IPS-NIHi7 (cell line): Measurements from ENCODE around the gene YAP1.

Experiments
- DNase-seq: peaks from one replicate; pipeline ENCODE4 v3.0.0; 2012; ENCODE audit warnings: mixed read lengths; ENCODE audit errors: extremely low spot score

The YAP1 gene

GRCh38 chr11:102117472-102118113 lies 7.3 kb downstream of the YAP1 start:
- DNase-seq = no peak

DNA sequence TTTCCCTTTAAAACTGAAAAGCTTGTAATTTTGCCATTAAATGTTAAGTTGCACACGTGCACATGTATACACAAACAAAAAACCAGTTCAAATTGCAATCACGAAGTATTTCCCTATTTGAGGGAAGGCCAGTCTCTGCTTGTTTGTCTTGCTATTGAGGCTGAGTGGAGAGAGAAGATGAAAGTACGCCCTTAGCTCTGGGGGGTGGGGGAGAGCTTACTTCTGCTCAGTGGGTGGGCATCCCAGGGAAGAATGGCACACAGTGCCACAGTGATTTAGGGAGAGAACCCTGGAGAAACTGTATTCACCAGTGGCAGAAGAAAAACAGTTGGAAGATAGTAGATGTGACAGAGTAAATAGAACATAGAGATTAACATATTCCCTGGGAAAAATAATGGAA lies 8.7 kb downstream of the YAP1 start:
- DNase-seq = peak; percentile 19

DNA sequence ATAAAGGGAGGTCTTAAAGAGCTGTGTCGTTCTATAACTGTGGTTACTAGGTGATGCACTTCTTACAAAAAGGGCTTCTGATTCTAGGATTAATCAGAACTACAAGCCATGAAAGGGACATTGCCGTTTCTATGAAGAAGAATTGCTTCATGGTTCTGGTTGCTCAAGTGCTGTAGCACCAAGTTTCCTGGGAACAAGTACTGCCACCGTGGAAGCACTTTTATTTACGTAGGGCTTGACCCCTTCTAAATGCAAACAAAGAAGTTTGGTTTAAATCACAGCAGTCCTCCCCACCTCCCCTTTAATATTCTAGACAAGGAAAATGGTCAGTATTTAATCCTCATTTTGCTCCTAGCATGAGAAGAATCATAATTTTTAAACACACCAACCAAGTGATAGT lies 9.8 kb downstream of the YAP1 start:
- DNase-seq = no peak

DNA sequence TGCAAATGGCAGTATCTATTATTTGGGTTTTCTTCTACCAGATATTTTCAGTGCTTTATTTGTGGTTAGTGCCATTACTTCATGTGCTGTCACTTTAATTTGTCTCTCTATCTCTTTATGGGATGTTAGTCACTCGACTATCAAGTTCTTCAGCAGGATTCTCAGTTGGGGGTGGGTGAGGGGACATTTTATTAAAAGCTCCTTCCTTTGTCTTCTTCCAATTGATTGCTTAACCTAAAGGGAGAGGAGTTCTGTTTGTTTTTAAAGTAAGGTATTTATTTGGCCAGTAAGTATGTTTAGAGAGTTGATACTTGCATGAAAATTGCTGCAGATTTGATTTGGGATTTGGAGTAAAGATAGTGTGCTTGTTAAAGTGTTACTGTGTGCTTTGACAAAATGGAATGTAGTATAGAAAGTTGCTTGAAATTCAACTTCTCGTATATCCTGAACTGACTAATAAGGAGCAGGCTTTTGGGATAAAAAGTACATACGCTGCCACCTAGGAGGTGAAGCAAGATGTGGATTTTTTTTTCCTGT lies 10.3 kb downstream of the YAP1 start:
- no peak for DNase-seq

DNA sequence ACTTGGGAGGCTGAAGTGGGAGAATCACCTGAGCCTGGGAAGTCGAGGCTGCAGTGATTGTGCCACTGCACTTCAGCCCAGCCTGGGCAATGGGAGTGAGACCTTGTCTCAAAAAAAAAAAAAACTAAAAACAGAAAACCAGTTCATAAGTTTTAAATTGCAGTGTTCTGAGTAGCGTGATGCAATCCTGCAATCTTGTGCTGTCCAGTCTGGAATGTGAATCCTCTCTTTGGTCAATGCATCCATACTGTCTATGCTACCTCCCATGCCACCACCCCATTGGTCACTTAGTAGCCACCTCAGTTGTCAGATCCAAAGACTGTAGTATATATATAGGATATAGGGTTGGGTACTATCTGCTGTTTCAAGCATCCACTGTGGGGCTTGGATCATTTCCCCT lies 11.1 kb downstream of the YAP1 start:
- no peak for DNase-seq

- no peak for DNase-seq
These were observed 24.4 kb downstream of the YAP1 start for GRCh38 chr11:102134597-102134996.

- no peak for DNase-seq
These were observed 25.0 kb downstream of the YAP1 start for GRCh38 chr11:102135256-102135655.

DNA sequence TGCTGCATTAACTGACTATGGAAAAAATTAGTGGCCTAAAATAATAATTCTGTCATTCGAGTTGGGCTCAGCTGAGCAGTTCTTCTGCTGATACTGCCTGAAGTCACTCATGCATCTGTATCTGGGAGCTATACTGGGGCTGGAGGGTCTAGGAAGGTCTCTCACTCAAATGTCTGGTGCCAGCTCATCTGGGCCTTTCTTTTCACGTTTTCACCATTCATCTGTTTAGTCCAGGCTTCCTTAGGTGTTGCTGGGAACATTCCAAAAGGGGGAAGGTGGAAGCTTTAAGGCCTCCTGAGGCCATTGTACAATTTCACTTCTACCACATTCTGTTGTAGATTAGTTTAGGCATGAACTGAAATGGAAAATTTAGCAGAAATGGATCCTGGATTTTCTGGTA lies 28.0 kb downstream of the YAP1 start:
- no peak for DNase-seq

DNA sequence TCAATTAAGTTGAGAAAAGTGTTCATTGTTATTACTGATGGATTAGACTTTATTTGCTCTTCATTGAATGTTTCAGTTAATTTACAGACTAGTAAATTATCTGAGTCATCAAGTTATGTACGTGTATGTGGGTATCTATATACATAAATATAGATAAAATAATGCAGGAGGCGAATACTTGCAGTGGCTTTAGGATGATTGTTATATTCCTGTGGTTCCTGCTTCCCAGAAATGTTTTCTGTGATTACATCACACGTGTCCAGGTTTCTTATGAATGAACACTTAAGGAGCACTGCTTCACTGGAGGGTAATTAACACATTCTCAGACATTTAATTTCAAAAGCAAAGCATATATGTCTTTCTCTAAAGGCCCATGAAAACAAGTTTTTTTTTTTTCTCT lies 28.4 kb downstream of the YAP1 start:
- DNase-seq = no peak

DNA sequence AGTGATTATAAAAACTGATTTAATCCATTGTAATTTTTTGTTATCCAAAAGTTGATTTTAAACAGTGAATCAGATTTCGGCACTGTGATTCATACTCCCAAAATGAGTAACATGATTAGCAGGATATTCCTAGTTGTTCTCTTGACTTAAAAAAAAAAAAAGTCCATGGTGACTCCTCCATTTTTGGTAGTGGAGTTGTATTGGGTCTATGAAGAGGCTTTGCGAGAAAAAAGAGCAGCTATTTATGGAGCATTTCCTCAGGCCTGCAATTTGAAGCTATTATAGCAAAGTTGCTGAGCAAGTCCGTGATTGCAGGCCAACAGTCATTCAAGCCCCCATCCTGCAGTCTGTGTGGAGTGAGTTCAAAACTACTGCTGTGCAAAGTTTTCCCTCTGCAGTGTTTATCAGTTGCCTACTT lies 28.8 kb downstream of the YAP1 start:
- DNase-seq = no peak

- no peak for DNase-seq
These were observed 32.1 kb downstream of the YAP1 start for GRCh38 chr11:102142333-102142732.

DNA sequence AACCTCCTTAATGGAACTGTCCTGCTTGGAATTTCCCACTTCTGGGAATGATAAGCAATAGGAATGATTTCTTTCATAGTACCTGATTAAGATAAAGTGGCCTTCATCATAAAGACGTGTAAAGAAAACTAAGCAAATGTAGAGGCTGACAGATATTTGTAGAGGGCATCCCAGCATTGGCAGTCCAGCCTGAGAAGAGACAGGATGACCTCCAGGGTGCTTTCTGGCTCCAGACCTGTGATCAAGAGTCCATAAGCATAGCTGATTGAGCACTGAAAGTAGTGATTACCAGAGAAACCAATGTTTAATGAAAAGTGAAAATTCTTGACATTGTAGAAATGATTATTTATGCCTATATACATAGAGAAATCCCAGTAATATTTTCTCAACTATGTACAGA lies 33.6 kb downstream of the YAP1 start:
- no peak for DNase-seq

GRCh38 chr11:102144357-102145355 lies 34.4 kb downstream of the YAP1 start:
- no peak for DNase-seq

DNA sequence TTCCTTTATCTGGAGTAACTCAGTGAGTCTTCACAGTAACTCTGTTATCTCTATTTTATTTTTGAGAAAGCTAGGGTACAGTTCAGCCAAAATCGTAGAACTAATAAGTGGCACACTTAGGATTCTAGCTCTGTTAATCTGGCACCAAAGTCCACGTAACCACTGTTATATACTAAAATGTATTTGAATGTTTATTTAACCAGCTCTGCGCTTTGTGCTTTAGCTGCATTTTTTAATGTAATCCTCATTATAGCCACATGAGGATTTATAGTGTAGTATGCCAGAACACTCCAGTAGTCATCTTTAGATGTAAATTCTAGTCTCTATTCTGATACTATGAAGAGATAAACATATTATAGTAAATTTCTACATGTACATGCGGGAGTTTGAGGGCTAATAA lies 36.8 kb downstream of the YAP1 start:
- no peak for DNase-seq

- no peak for DNase-seq
These were observed 37.4 kb downstream of the YAP1 start for GRCh38 chr11:102147632-102148031.

- no peak for DNase-seq
These were observed 37.8 kb downstream of the YAP1 start for GRCh38 chr11:102148059-102148458.

GRCh38 chr11:102151784-102152525 lies 41.7 kb downstream of the YAP1 start:
- no peak for DNase-seq

DNA sequence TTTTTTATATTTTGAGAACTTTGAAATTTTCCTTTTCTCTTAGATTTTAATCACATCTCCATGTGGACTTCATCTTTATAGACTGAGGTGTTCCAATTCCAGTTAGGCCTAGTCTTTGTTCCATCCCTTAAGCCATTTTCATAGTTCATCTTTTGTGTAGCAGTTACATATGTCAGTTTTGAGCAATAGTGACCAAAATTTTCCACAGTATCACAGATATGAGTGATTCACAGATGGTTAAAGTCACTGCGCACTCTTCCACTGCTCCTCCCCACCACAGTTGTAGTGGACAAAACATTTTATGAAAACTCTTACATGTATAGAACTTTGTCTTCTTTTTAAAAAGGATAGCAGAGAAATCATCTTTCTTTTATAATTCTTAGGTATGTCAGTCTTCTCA lies 42.8 kb downstream of the YAP1 start:
- DNase-seq = no peak

DNA sequence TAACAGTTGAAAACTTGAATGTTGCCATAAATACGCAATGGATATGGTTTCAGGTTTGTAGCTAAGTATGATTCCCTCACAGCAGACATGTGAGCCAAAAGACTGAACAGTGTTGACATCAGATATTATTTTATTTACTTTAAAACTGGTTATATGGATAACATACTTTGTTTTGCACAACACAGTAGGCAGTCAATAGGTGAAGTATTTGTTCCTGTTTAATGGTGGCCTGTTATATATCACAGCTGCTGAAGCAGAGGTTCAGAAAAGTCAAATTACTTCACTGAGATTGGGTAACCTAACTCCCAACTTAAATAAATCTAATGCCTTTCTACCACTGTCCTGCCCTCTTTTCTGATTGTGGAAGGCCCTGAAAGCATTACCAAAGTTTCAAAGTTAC lies 44.6 kb downstream of the YAP1 start:
- no peak for DNase-seq

- no peak for DNase-seq
These were observed 45.4 kb downstream of the YAP1 start for GRCh38 chr11:102155676-102156075.

DNA sequence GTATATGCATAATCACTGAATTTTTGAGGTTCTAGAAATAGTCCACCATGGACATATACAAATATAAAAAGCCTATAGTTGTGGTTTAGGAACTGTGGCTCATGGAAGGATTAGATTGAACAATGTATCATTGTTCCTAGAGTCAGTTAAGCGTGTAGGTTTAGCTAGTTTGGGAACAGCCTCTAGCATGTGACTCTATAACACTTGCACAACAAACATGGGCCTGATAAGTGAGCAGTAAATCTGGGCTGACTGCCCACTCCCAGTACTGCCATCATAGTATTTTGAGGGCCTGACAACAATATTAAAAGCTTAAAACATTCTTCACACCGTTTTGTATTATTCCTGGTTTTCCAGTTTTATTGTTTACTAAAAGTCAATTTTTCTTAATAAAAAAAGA lies 47.0 kb downstream of the YAP1 start:
- DNase-seq = no peak

- DNase-seq = no peak
These were observed 48.0 kb downstream of the YAP1 start for GRCh38 chr11:102158164-102158735.
